Muscle layer of duodenum (tissue), 2 donors: ENCODE data around the gene DPP6.

Source experiments
- H3K27ac ChIP-seq: one replicate; pipeline ENCODE4 v1.7.0; 2013; ENCODE audit warnings: mild to moderate bottlenecking, low read length
- H3K27me3 ChIP-seq: one replicate; pipeline ENCODE4 v1.7.0; 2013; ENCODE audit warnings: low read depth, mild to moderate bottlenecking, control low read depth, low read length
- H3K36me3 ChIP-seq, 2 donors: one replicate each; pipeline ENCODE4 v1.7.0; 2013; ENCODE audit warnings: low read length in 2 of 2, control low read depth in 1 of 2, mild to moderate bottlenecking in 1 of 2; ENCODE audit not compliant: insufficient read depth in 2 of 2, control insufficient read depth in 1 of 2
- H3K4me1 ChIP-seq, 2 donors: one replicate each; pipeline ENCODE4 v1.7.0; 2013; ENCODE audit warnings: low read length in 2 of 2, mild to moderate bottlenecking in 2 of 2, control low read depth in 1 of 2, moderate library complexity in 1 of 2; ENCODE audit not compliant: insufficient read depth in 2 of 2, control insufficient read depth in 1 of 2
- H3K4me3 ChIP-seq, 2 donors: one replicate each; pipeline ENCODE4 v1.7.0; 2013; ENCODE audit warnings: low read length in 2 of 2, low read depth in 1 of 2, mild to moderate bottlenecking in 1 of 2
- H3K9me3 ChIP-seq, 2 donors: one replicate each; pipeline ENCODE4 v1.7.0; 2013; ENCODE audit warnings: low read length in 2 of 2, control low read depth in 1 of 2, mild to moderate bottlenecking in 1 of 2; ENCODE audit not compliant: control insufficient read depth in 1 of 2
- donor health status: healthy.

The DPP6 gene

GRCh38 chr7:154200241-154200640 lies 148.0 kb downstream of the DPP6 start:
- no peaks in the 10 kb centered on the region for H3K36me3 ChIP-seq
- no peak overlapping the region for H3K4me3 ChIP-seq
- H3K9me3 ChIP-seq: no peaks in the 10 kb centered on the region
- no peaks in the 10 kb centered on the region for H3K4me1 ChIP-seq
- no peaks in the 10 kb centered on the region for H3K27me3 ChIP-seq
- no peak overlapping the region for H3K27ac ChIP-seq

GRCh38 chr7:154202002-154202401 lies 149.8 kb downstream of the DPP6 start:
- no peak overlapping the region for H3K27ac ChIP-seq
- no peak overlapping the region for H3K4me3 ChIP-seq
- H3K36me3 ChIP-seq: no peaks in the 10 kb centered on the region
- H3K4me1 ChIP-seq: no peaks in the 10 kb centered on the region
- H3K9me3 ChIP-seq: no peaks in the 10 kb centered on the region
- no peaks in the 10 kb centered on the region for H3K27me3 ChIP-seq

GRCh38 chr7:154204046-154204445 lies 151.8 kb downstream of the DPP6 start:
- Histone ChIP-seq H3K4me3 (no peak overlapping the region), H3K4me1 (no peaks in the 10 kb centered on the region), H3K36me3 (no peaks in the 10 kb centered on the region), H3K27me3 (no peaks in the 10 kb centered on the region), H3K9me3 (no peaks in the 10 kb centered on the region), H3K27ac (no peak overlapping the region)

GRCh38 chr7:154212861-154213260 lies 160.7 kb downstream of the DPP6 start:
- no peaks in the 10 kb centered on the region for H3K9me3 ChIP-seq
- no peaks in the 10 kb centered on the region for H3K27me3 ChIP-seq
- H3K36me3 ChIP-seq: no peaks in the 10 kb centered on the region
- H3K4me1 ChIP-seq: no peaks in the 10 kb centered on the region
- H3K27ac ChIP-seq: no peak overlapping the region
- no peak overlapping the region for H3K4me3 ChIP-seq

GRCh38 chr7:154217688-154218340 lies 165.6 kb downstream of the DPP6 start:
- Histone ChIP-seq H3K36me3 (no peaks in the 10 kb centered on the region), H3K4me3 (no peak overlapping the region), H3K4me1 (no peaks in the 10 kb centered on the region), H3K27ac (no peak overlapping the region), H3K9me3 (no peaks in the 10 kb centered on the region), H3K27me3 (no peaks in the 10 kb centered on the region)

- H3K4me1 ChIP-seq: no peaks in the 10 kb centered on the region
- H3K4me3 ChIP-seq: no peak overlapping the region
- H3K27me3 ChIP-seq: no peaks in the 10 kb centered on the region
- H3K27ac ChIP-seq: no peak overlapping the region
- no peaks in the 10 kb centered on the region for H3K36me3 ChIP-seq
- no peaks in the 10 kb centered on the region for H3K9me3 ChIP-seq
Measured at GRCh38 chr7:154231732-154232131, 179.5 kb downstream of the DPP6 start.

GRCh38 chr7:154232700-154233099 lies 180.5 kb downstream of the DPP6 start:
- Histone ChIP-seq H3K36me3 (no peaks in the 10 kb centered on the region), H3K27ac (no peak overlapping the region), H3K4me1 (no peaks in the 10 kb centered on the region), H3K27me3 (no peaks in the 10 kb centered on the region), H3K9me3 (peaks cover 0 to 3% of the 10 kb centered on the region in 2 donors), H3K4me3 (no peak overlapping the region)

- H3K9me3 ChIP-seq: peaks cover 0 to 16% of the 10 kb centered on the region in 2 donors
- no peaks in the 10 kb centered on the region for H3K4me1 ChIP-seq
- H3K4me3 ChIP-seq: no peak overlapping the region
- H3K27me3 ChIP-seq: no peaks in the 10 kb centered on the region
- no peak overlapping the region for H3K27ac ChIP-seq
- no peaks in the 10 kb centered on the region for H3K36me3 ChIP-seq
Measured at GRCh38 chr7:154241988-154242387, 189.8 kb downstream of the DPP6 start.

GRCh38 chr7:154242709-154243108 lies 190.5 kb downstream of the DPP6 start:
- Histone ChIP-seq H3K4me1 (no peaks in the 10 kb centered on the region), H3K27me3 (no peaks in the 10 kb centered on the region), H3K9me3 (peaks cover 0 to 13% of the 10 kb centered on the region in 2 donors), H3K27ac (no peak overlapping the region), H3K36me3 (no peaks in the 10 kb centered on the region), H3K4me3 (peak overlapping the region in 1 of 2 donors; percentile 26)

GRCh38 chr7:154252046-154252445 lies 199.8 kb downstream of the DPP6 start:
- no peaks in the 10 kb centered on the region for H3K36me3 ChIP-seq
- no peak overlapping the region for H3K4me3 ChIP-seq
- no peak overlapping the region for H3K27ac ChIP-seq
- no peaks in the 10 kb centered on the region for H3K4me1 ChIP-seq
- no peaks in the 10 kb centered on the region for H3K9me3 ChIP-seq
- H3K27me3 ChIP-seq: no peaks in the 10 kb centered on the region

- Histone ChIP-seq H3K27me3 (no peaks in the 10 kb centered on the region), H3K9me3 (no peaks in the 10 kb centered on the region), H3K36me3 (no peaks in the 10 kb centered on the region), H3K4me3 (no peak overlapping the region), H3K4me1 (no peaks in the 10 kb centered on the region), H3K27ac (no peak overlapping the region)
Measured at GRCh38 chr7:154253810-154254209, 201.6 kb downstream of the DPP6 start.

GRCh38 chr7:154255324-154255723 lies 203.1 kb downstream of the DPP6 start:
- Histone ChIP-seq H3K4me1 (no peaks in the 10 kb centered on the region), H3K27ac (no peak overlapping the region), H3K9me3 (no peaks in the 10 kb centered on the region), H3K36me3 (no peaks in the 10 kb centered on the region), H3K27me3 (no peaks in the 10 kb centered on the region), H3K4me3 (no peak overlapping the region)
